Astrocyte (in vitro differentiated cells and primary cell): ENCODE results near the gene ZNF280D.

Experiments
- EZH2 ChIP-seq: IDR thresholded peaks from 2 replicates; pipeline ENCODE4 v1.6.1; 2012; ENCODE audit warnings: mild to moderate bottlenecking, low read length, inconsistent platforms; ENCODE audit not compliant: insufficient read depth
- TF ChIP-seq, protein P1 (sequence below): IDR thresholded peaks from 2 replicates; pipeline ENCODE4 v1.5.1; 2011; ENCODE audit warnings: low read depth, mild to moderate bottlenecking, inconsistent platforms, low read length, moderate library complexity; ENCODE audit not compliant: insufficient read depth

DNA sequence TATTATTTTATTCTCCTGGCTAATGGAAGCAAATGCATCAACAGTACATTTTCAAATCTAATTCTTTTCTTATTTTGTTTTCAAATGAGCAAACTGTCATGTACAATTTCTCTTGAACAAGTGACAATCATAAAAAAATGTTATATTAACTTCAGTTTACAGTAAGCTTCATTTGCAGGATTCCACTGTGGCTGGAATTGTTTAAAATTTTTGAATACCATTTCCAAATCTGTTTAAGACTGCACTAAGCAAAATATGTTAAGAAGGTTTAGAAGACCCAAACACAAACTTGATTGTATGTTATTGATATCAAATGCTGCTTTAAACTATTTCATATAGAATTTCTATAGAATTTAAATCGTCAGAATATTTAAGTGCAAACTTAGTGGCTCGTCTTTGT lies 92.8 kb downstream of the ZNF280D start:
- TF ChIP-seq, protein P1, sequence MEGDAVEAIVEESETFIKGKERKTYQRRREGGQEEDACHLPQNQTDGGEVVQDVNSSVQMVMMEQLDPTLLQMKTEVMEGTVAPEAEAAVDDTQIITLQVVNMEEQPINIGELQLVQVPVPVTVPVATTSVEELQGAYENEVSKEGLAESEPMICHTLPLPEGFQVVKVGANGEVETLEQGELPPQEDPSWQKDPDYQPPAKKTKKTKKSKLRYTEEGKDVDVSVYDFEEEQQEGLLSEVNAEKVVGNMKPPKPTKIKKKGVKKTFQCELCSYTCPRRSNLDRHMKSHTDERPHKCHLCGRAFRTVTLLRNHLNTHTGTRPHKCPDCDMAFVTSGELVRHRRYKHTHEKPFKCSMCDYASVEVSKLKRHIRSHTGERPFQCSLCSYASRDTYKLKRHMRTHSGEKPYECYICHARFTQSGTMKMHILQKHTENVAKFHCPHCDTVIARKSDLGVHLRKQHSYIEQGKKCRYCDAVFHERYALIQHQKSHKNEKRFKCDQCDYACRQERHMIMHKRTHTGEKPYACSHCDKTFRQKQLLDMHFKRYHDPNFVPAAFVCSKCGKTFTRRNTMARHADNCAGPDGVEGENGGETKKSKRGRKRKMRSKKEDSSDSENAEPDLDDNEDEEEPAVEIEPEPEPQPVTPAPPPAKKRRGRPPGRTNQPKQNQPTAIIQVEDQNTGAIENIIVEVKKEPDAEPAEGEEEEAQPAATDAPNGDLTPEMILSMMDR: no peak
- no peak for TF ChIP-seq EZH2
